Upper lobe of left lung (tissue), 6 donors: ENCODE measurements around the gene DDX60. TPM values are rescaled to one million over a fixed set of nuclear protein-coding genes. Genes with fewer than 3 reads are reported as not detected.
"Not testable (repeated sequence)": the region's sequence is repeated elsewhere in the genome, so short reads cannot be mapped to it uniquely, and the experiment has no call there.

Experiments
- ATAC-seq, 2 donors: fragments of 200-7000 bp; cut with Tn5 transposase; one replicate each; pipeline ENCODE4 v1.9.1; 2022; ENCODE audit warnings: mild to moderate bottlenecking in 2 of 2, moderate library complexity in 2 of 2; ENCODE audit not compliant: low FRiP score in 2 of 2
- DNase-seq, 2 donors: peaks; one replicate each; pipeline ENCODE4 v3.0.0-alpha.2; 2019 to 2020
- H3K27ac ChIP-seq, 4 donors: fragments of 200-600 bp; sonication (generic); one replicate each; pipeline ENCODE4 v1.5.1; 2016 to 2019
- H3K27me3 ChIP-seq, 4 donors: fragments of 200-600 bp; sonication (generic); one replicate each; pipeline ENCODE4 v1.5.1; 2017 to 2019
- H3K36me3 ChIP-seq, 4 donors: fragments of 200-600 bp; sonication (generic); one replicate each; pipeline ENCODE4 v1.5.1; 2016 to 2019
- H3K4me1 ChIP-seq, 4 donors: fragments of 200-600 bp; sonication (generic); one replicate each; pipeline ENCODE4 v1.5.1; 2018 to 2019
- H3K4me3 ChIP-seq, 4 donors: fragments of 200-600 bp; sonication (generic); one replicate each; pipeline ENCODE4 v1.5.1; 2017 to 2019; ENCODE audit warnings: mild to moderate bottlenecking in 2 of 4, moderate library complexity in 1 of 4
- H3K9me3 ChIP-seq, 4 donors: fragments of 200-600 bp; sonication (generic); one replicate each; pipeline ENCODE4 v1.5.1; 2018 to 2019
- CTCF ChIP-seq, 6 experiments: fragments of 450-650 bp in 4 of 6; fragments of 200-600 bp in 2 of 6; sonication (generic) in 2 of 6; IDR thresholded peaks; one replicate each; pipeline ENCODE4 v1.5.1; 2016 to 2019; ENCODE audit warnings: antibody characterized with exemption in 6 of 6
- EP300 ChIP-seq, 4 donors: sonication (generic); formaldehyde crosslinking; IDR thresholded peaks; one replicate each; pipeline ENCODE4 v1.5.1; 2017; ENCODE audit warnings: antibody characterized with exemption in 4 of 4, control low read depth in 2 of 4
- POLR2A ChIP-seq, 4 donors: fragments of 450-650 bp; IDR thresholded peaks; one replicate each; pipeline ENCODE4 v1.5.1; 2016 to 2017; ENCODE audit warnings: antibody characterized with exemption in 4 of 4, mild to moderate bottlenecking in 2 of 4
- POLR2AphosphoS5 ChIP-seq, 2 donors: sonication (generic); formaldehyde crosslinking; IDR thresholded peaks; one replicate each; pipeline ENCODE4 v1.5.1; 2017; ENCODE audit warnings: antibody characterized with exemption in 2 of 2
- WGBS, 2 donors: methylation state at CpG; one replicate each; pipeline ENCODE4 v1.1.5; 2017 to 2018; 5-methylcytosine and 5-hydroxymethylcytosine counted together
- total RNA-seq, 6 donors: library from RNA; depleted of rRNA in 4 of 6; stranded (reverse); fragments of >200 nt in 4 of 6; gene quantifications; one replicate each; pipeline versions ENCODE4 v1.1.0 to v1.2.1, GENCODE V29; 2016 to 2021
- donor health status: DM: no; HTN: no; CAD: no; lungs with moderate emphysema.
- donor health status: DM: no; HTN: yes; CAD: no; lungs with severe emphysema.

DDX60 gene
- total RNA-seq, 6 donors from 2014 or later = 15.7 to 37.5 (median 22.1) TPM

GRCh38 chr4:168304744-168305459 lies 13.7 kb downstream of the DDX60 start:
- no peaks in the 10 kb centered on the region for H3K9me3 ChIP-seq
- TF ChIP-seq POLR2A (IDR thresholded peaks at IDR 0.05) (no peak), POLR2AphosphoS5 (IDR thresholded peaks at IDR 0.05) (no peak), CTCF (IDR thresholded peaks at IDR 0.05) (no peak), EP300 (IDR thresholded peaks at IDR 0.05) (no peak)
- H3K4me3 ChIP-seq = no peak overlapping the region
- H3K4me1 ChIP-seq = peaks cover 0 to 5% (median 2%) of the 10 kb centered on the region in 4 donors
- H3K27me3 ChIP-seq = no peaks in the 10 kb centered on the region
- ATAC-seq = no peak
- H3K36me3 ChIP-seq = peaks cover 0 to 63% (median 7%) of the 10 kb centered on the region in 4 donors
- DNase-seq = no peak
- 74 to 75% methylated on average over 3 of the region's 3 CpGs for WGBS, 2 donors
- no peak overlapping the region for H3K27ac ChIP-seq

GRCh38 chr4:168303430-168303829 lies 15.1 kb downstream of the DDX60 start:
- DNase-seq, H3K4me1 ChIP-seq, H3K4me3 ChIP-seq, H3K27ac ChIP-seq, H3K27me3 ChIP-seq, H3K9me3 ChIP-seq, ATAC-seq: not testable (repeated sequence)
- WGBS, 2 donors = 80 to 97% methylated on average over 1 to 5 of the region's 5 CpGs
- peaks cover 0 to 64% (median 7%) of the 10 kb centered on the region in 4 donors for H3K36me3 ChIP-seq

- no peaks in the 10 kb centered on the region for H3K9me3 ChIP-seq
- DNase-seq = no peak
- 93 to 95% methylated on average over 3 of the region's 3 CpGs for WGBS, 2 donors
- no peak for ATAC-seq
- TF ChIP-seq POLR2A (IDR thresholded peaks at IDR 0.05) = no peak
- no peak for TF ChIP-seq CTCF (IDR thresholded peaks at IDR 0.05)
- TF ChIP-seq POLR2AphosphoS5 (IDR thresholded peaks at IDR 0.05) = no peak
- no peak for TF ChIP-seq EP300 (IDR thresholded peaks at IDR 0.05)
- H3K4me1 ChIP-seq = no peaks in the 10 kb centered on the region
- H3K36me3 ChIP-seq = peaks cover 2 to 38% (median 5%) of the 10 kb centered on the region in 4 donors
- no peak overlapping the region for H3K27ac ChIP-seq
- H3K4me3 ChIP-seq = no peak overlapping the region
- no peaks in the 10 kb centered on the region for H3K27me3 ChIP-seq
These were observed 25.1 kb downstream of the DDX60 start for GRCh38 chr4:168293386-168293975.

- ATAC-seq (no peak), DNase-seq (no peak)
- no peak for TF ChIP-seq EP300 (IDR thresholded peaks at IDR 0.05)
- no peak for TF ChIP-seq POLR2A (IDR thresholded peaks at IDR 0.05)
- no peak for TF ChIP-seq CTCF (IDR thresholded peaks at IDR 0.05)
- no peak for TF ChIP-seq POLR2AphosphoS5 (IDR thresholded peaks at IDR 0.05)
- Histone ChIP-seq H3K27me3 (no peaks in the 10 kb centered on the region), H3K4me1 (no peaks in the 10 kb centered on the region), H3K9me3 (no peaks in the 10 kb centered on the region), H3K4me3 (no peak overlapping the region), H3K36me3 (peaks cover 2 to 48% (median 5%) of the 10 kb centered on the region in 4 donors), H3K27ac (no peak overlapping the region)
- 95 to 97% methylated on average over 1 of the region's 1 CpG for WGBS, 2 donors
These were observed 27.3 kb downstream of the DDX60 start for GRCh38 chr4:168291242-168291641.

GRCh38 chr4:168285850-168286249 lies 32.7 kb downstream of the DDX60 start:
- H3K4me3 ChIP-seq, H3K27me3 ChIP-seq, H3K27ac ChIP-seq, ATAC-seq, H3K9me3 ChIP-seq, H3K4me1 ChIP-seq, DNase-seq: not testable (repeated sequence)
- 94 to 100% methylated on average over 1 of the region's 1 CpG for WGBS, 2 donors
- H3K36me3 ChIP-seq = peaks cover 0 to 54% (median 5%) of the 10 kb centered on the region in 4 donors

- Histone ChIP-seq H3K4me1 (no peaks in the 10 kb centered on the region), H3K27me3 (no peaks in the 10 kb centered on the region), H3K27ac (no peak overlapping the region), H3K9me3 (no peaks in the 10 kb centered on the region), H3K4me3 (no peak overlapping the region), H3K36me3 (peaks cover 5 to 92% (median 25%) of the 10 kb centered on the region in 4 donors)
- DNase-seq (no peak), ATAC-seq (no peak)
- no peak for TF ChIP-seq POLR2A (IDR thresholded peaks at IDR 0.05)
- no peak for TF ChIP-seq POLR2AphosphoS5 (IDR thresholded peaks at IDR 0.05)
- TF ChIP-seq EP300 (IDR thresholded peaks at IDR 0.05) = no peak
- TF ChIP-seq CTCF (IDR thresholded peaks at IDR 0.05) = no peak
- WGBS, 2 donors = 78 to 80% methylated on average over 2 of the region's 2 CpGs
These were observed 39.0 kb downstream of the DDX60 start for GRCh38 chr4:168279556-168279955.
